KMS-11 (cell line): ENCODE results near the gene EIF2S3.
"Not testable (repeated sequence)": the region's sequence is repeated elsewhere in the genome, so short reads cannot be mapped to it uniquely, and the experiment has no call there.

Experiments
- H2AFZ ChIP-seq: fragments of 200-600 bp; sonication (generic); 2 replicates; pipeline ENCODE4 v1.6.1; 2016; ENCODE audit warnings: antibody characterized with exemption, mixed run types, low read depth
- H3K27ac ChIP-seq: fragments of 200-600 bp; sonication (generic); 2 replicates; pipeline ENCODE4 v1.6.1; 2016; ENCODE audit warnings: mild to moderate bottlenecking, mixed run types
- H3K27me3 ChIP-seq: fragments of 200-600 bp; sonication (generic); 2 replicates; pipeline ENCODE4 v1.6.1; 2017; ENCODE audit warnings: mild to moderate bottlenecking, low read depth, mixed run types, moderate library complexity; ENCODE audit not compliant: insufficient read depth
- H3K36me3 ChIP-seq: fragments of 200-600 bp; sonication (generic); 2 replicates; pipeline ENCODE4 v1.6.1; 2017; ENCODE audit warnings: mild to moderate bottlenecking, mixed run types; ENCODE audit not compliant: insufficient read depth
- H3K4me1 ChIP-seq: fragments of 200-600 bp; sonication (generic); 2 replicates; pipeline ENCODE4 v1.6.1; 2016; ENCODE audit warnings: mild to moderate bottlenecking, low read depth, mixed run types; ENCODE audit not compliant: poor library complexity, severe bottlenecking
- H3K4me2 ChIP-seq: fragments of 200-600 bp; sonication (generic); 2 replicates; pipeline ENCODE4 v1.7.0; 2016; ENCODE audit warnings: mild to moderate bottlenecking, mixed run types
- H3K4me3 ChIP-seq: fragments of 200-600 bp; sonication (generic); IDR thresholded peaks from 2 replicates; pipeline ENCODE4 v1.6.1; 2017; ENCODE audit warnings: low read depth, low read length, mixed read lengths; ENCODE audit not compliant: insufficient read depth
- H3K79me2 ChIP-seq: fragments of 200-600 bp; sonication (generic); 2 replicates; pipeline ENCODE4 v1.6.1; 2016; ENCODE audit warnings: low read depth, mixed run types; ENCODE audit not compliant: insufficient read depth
- H3K9ac ChIP-seq: fragments of 200-600 bp; sonication (generic); 2 replicates; pipeline ENCODE4 v1.6.1; 2016; ENCODE audit warnings: mild to moderate bottlenecking, mixed run types
- H4K20me1 ChIP-seq: fragments of 200-600 bp; sonication (generic); 2 replicates; pipeline ENCODE4 v1.6.1; 2016; ENCODE audit warnings: mild to moderate bottlenecking, mixed run types; ENCODE audit not compliant: insufficient read depth
- CTCF ChIP-seq: fragments of 200-600 bp; sonication (generic); conservative IDR thresholded peaks from 2 replicates; pipeline ENCODE4 v1.6.1; 2017; ENCODE audit warnings: low read depth, mild to moderate bottlenecking, antibody characterized with exemption, low read length, moderate library complexity, mixed read lengths

Gene EIF2S3

GRCh38 chrX:24055043-24055356 is 244 bp downstream of the EIF2S3 start:
- TF ChIP-seq CTCF = no peak
- H3K27ac ChIP-seq = no peak overlapping the region; the same call in none of the 2 replicates
- no peak overlapping the region for H3K4me3 ChIP-seq
- peaks cover 3% of the 10 kb centered on the region; the same call in 1 of the 2 replicates for H3K36me3 ChIP-seq
- H3K4me2 ChIP-seq = no peak overlapping the region
- peaks cover 7% of the 10 kb centered on the region for H3K4me1 ChIP-seq
- no peak overlapping the region; the same call in 1 of the 2 replicates for H3K9ac ChIP-seq
- no peaks in the 10 kb centered on the region for H4K20me1 ChIP-seq
- peaks cover 27% of the 10 kb centered on the region for H3K79me2 ChIP-seq
- H3K27me3 ChIP-seq = no peaks in the 10 kb centered on the region
- peak overlapping the region; percentile 71 for H2AFZ ChIP-seq

GRCh38 chrX:24063488-24063887 is 8.7 kb downstream of the EIF2S3 start:
- Histone ChIP-seq H2AFZ (no peak overlapping the region), H4K20me1 (no peaks in the 10 kb centered on the region), H3K4me1 (peaks cover 7% of the 10 kb centered on the region), H3K4me2 (no peak overlapping the region), H3K27me3 (no peaks in the 10 kb centered on the region), H3K9ac (no peak overlapping the region), H3K4me3 (no peak overlapping the region), H3K79me2 (peaks cover 26% of the 10 kb centered on the region), H3K27ac (no peak overlapping the region), H3K36me3 (peaks cover 13% of the 10 kb centered on the region; the same call in 1 of the 2 replicates)
- no peak for TF ChIP-seq CTCF

- H3K79me2 ChIP-seq = no peaks in the 10 kb centered on the region; the same call in 1 of the 2 replicates
- H3K4me2 ChIP-seq = no peak overlapping the region
- no peaks in the 10 kb centered on the region for H4K20me1 ChIP-seq
- H3K27ac ChIP-seq = no peak overlapping the region
- no peak overlapping the region for H2AFZ ChIP-seq
- no peaks in the 10 kb centered on the region for H3K4me1 ChIP-seq
- H3K4me3 ChIP-seq = no peak overlapping the region
- no peak for TF ChIP-seq CTCF
- no peaks in the 10 kb centered on the region for H3K27me3 ChIP-seq
- H3K9ac ChIP-seq = no peak overlapping the region
- peaks cover 7% of the 10 kb centered on the region; the same call in 1 of the 2 replicates for H3K36me3 ChIP-seq
These were observed 15.1 kb downstream of the EIF2S3 start for GRCh38 chrX:24069877-24070276.

- Histone ChIP-seq H3K79me2 (no peaks in the 10 kb centered on the region), H3K27me3 (no peaks in the 10 kb centered on the region), H3K27ac (peak overlapping the region; percentile 54; the same call in 1 of the 2 replicates), H3K4me1 (peaks cover 29% of the 10 kb centered on the region), H3K4me2 (peak overlapping the region; percentile 87; the same call in 1 of the 2 replicates), H2AFZ (no peak overlapping the region), H3K9ac (no peak overlapping the region), H4K20me1 (no peaks in the 10 kb centered on the region), H3K4me3 (no peak overlapping the region), H3K36me3 (no peaks in the 10 kb centered on the region; the same call in 1 of the 2 replicates)
- TF ChIP-seq CTCF = no peak
These were observed 24.7 kb downstream of the EIF2S3 start for GRCh38 chrX:24079411-24079810.

GRCh38 chrX:24080245-24080644 is 25.5 kb downstream of the EIF2S3 start:
- not testable (repeated sequence) for H3K79me2 ChIP-seq, H4K20me1 ChIP-seq, H2AFZ ChIP-seq, H3K27me3 ChIP-seq, H3K4me3 ChIP-seq, H3K9ac ChIP-seq, H3K36me3 ChIP-seq
- peak overlapping the region; percentile 54 for H3K27ac ChIP-seq
- peak overlapping the region; percentile 87 for H3K4me2 ChIP-seq
- H3K4me1 ChIP-seq = peaks cover 29% of the 10 kb centered on the region
